Peyer's patch (tissue), 4 donors: Measurements from ENCODE around the gene PLAC1. TPM values are rescaled to one million over a fixed set of nuclear protein-coding genes. Genes with fewer than 3 reads are reported as not detected.

Experiments used
- DNase-seq, 3 donors: peaks; one replicate each; pipeline ENCODE4 v3.0.0-alpha.2; 2017 to 2019
- H3K27ac ChIP-seq, 4 donors: fragments of 200-600 bp; sonication (generic); one replicate each; pipeline ENCODE4 v1.5.1; 2016 to 2019
- H3K27me3 ChIP-seq, 2 donors: fragments of 200-600 bp; sonication (generic); one replicate each; pipeline ENCODE4 v1.5.1; 2019
- H3K36me3 ChIP-seq, 3 donors: fragments of 200-600 bp; sonication (generic); one replicate each; pipeline ENCODE4 v1.5.1; 2016 to 2019
- H3K4me1 ChIP-seq, 4 donors: fragments of 200-600 bp; sonication (generic); one replicate each; pipeline ENCODE4 v1.5.1; 2016 to 2019
- H3K4me3 ChIP-seq, 4 donors: fragments of 200-600 bp; sonication (generic); 1 replicate in 3 of 4; 2 replicates in 1 of 4; pipeline ENCODE4 v1.5.1; 2016 to 2019; ENCODE audit warnings: mild to moderate bottlenecking in 1 of 4
- H3K9me3 ChIP-seq, 4 donors: fragments of 200-600 bp; sonication (generic); one replicate each; pipeline ENCODE4 v1.5.1; 2016 to 2019; ENCODE audit warnings: mild to moderate bottlenecking in 1 of 4
- POLR2A ChIP-seq, 2 donors: fragments of 450-650 bp; IDR thresholded peaks; one replicate each; pipeline ENCODE4 v1.5.1; 2017; ENCODE audit warnings: antibody characterized with exemption in 2 of 2, mild to moderate bottlenecking in 2 of 2, moderate library complexity in 2 of 2
- total RNA-seq, 4 donors: library from RNA; depleted of rRNA; stranded (reverse); fragments of >200 nt; gene quantifications; one replicate each; pipeline ENCODE4 v1.1.0, GENCODE V29; 2016
- TF ChIP-seq, protein P1 (sequence below), 6 experiments: fragments of 450-650 bp in 4 of 6; fragments of 200-600 bp in 2 of 6; sonication (generic) in 1 of 6; IDR thresholded peaks; one replicate each; pipeline ENCODE4 v1.5.1; 2017 to 2019; ENCODE audit warnings: antibody characterized with exemption in 6 of 6, mild to moderate bottlenecking in 3 of 6, moderate library complexity in 1 of 6

The PLAC1 gene
- total RNA-seq, 4 donors from 2014 or later = not detected

DNA sequence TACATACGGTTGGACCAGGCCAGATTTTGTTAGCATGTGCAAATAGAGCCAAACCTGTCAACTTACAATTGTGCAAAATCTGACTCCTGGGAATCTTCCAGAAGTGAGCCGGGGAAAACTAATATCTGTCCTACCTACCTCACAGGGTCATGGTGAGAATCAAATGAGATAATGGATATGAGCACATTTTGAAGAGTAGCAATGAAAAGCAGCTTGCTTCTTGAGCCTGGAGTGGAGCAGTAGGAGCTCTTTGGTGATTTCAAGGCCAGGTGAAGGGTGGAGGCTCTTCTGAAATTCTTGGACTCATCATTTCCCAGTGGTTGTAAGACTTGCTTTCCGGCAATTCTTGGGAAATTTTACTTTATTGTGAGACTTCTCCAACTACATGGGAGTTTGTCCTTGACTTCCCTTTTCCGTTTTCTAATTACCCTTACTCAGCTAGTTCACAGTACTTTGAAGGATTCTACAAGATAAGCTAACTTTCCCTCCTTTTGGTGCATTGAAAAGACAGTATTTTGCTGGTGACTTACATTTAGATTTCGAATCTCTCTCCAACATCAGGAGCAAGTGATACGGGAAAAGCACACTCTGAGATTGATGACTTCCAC is 12.2 kb downstream of the PLAC1 start:
- no peak for DNase-seq
- Histone ChIP-seq H3K36me3 (no peaks in the 10 kb centered on the region), H3K27ac (no peak overlapping the region), H3K27me3 (no peaks in the 10 kb centered on the region), H3K9me3 (no peaks in the 10 kb centered on the region), H3K4me1 (no peaks in the 10 kb centered on the region), H3K4me3 (no peak overlapping the region)
- no peak for TF ChIP-seq POLR2A (IDR thresholded peaks at IDR 0.05)
- TF ChIP-seq, protein P1, sequence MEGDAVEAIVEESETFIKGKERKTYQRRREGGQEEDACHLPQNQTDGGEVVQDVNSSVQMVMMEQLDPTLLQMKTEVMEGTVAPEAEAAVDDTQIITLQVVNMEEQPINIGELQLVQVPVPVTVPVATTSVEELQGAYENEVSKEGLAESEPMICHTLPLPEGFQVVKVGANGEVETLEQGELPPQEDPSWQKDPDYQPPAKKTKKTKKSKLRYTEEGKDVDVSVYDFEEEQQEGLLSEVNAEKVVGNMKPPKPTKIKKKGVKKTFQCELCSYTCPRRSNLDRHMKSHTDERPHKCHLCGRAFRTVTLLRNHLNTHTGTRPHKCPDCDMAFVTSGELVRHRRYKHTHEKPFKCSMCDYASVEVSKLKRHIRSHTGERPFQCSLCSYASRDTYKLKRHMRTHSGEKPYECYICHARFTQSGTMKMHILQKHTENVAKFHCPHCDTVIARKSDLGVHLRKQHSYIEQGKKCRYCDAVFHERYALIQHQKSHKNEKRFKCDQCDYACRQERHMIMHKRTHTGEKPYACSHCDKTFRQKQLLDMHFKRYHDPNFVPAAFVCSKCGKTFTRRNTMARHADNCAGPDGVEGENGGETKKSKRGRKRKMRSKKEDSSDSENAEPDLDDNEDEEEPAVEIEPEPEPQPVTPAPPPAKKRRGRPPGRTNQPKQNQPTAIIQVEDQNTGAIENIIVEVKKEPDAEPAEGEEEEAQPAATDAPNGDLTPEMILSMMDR (IDR thresholded peaks at IDR 0.05) = no peak

DNA sequence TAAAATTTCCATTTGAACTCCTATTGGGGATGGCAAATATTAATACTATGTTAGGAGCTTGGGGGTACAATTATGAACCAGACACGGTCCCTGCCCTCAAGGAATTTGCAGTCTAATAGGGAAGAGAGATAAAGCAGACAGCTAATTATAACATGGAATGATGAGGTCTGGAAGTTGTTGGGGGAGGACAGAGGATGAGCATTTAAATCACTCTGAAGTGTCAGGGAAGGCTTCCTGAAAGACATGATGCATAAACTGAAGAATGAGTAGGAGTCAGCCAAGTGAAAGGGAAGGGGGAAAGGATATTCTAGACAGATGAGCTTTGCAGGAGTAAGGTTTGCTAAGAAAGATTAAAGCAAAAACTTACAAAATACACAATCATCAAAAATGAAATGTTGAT is 15.9 kb downstream of the PLAC1 start:
- TF ChIP-seq, protein P1 (IDR thresholded peaks at IDR 0.05) = no peak
- no peak for TF ChIP-seq POLR2A (IDR thresholded peaks at IDR 0.05)
- no peak overlapping the region for H3K27ac ChIP-seq
- H3K27me3 ChIP-seq = no peaks in the 10 kb centered on the region
- no peaks in the 10 kb centered on the region for H3K36me3 ChIP-seq
- H3K4me1 ChIP-seq = no peaks in the 10 kb centered on the region
- H3K9me3 ChIP-seq = no peaks in the 10 kb centered on the region
- DNase-seq = no peak
- H3K4me3 ChIP-seq = no peak overlapping the region

DNA sequence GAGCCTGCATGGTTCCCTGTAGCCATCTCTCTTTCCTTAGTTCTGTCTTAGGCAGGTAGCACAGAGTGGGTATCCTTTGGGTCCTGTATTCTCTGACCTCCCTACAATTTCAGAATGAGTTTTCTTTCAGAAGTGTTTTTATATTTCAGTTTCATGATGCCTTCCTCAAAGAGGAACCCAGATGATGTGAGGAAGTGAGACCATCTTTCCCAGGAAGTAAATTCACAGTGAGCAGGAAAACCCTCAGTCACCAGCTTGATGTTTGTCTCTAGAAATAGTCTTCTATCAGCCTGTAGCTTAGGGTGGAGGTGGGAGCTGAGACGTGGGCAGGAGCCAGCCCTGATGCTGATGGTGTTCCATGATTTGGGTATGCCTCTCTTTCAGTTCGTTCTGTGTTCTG is 16.9 kb downstream of the PLAC1 start:
- Histone ChIP-seq H3K9me3 (no peaks in the 10 kb centered on the region), H3K36me3 (no peaks in the 10 kb centered on the region), H3K4me3 (no peak overlapping the region), H3K27me3 (no peaks in the 10 kb centered on the region), H3K27ac (no peak overlapping the region), H3K4me1 (no peaks in the 10 kb centered on the region)
- TF ChIP-seq POLR2A (IDR thresholded peaks at IDR 0.05) = no peak
- TF ChIP-seq, protein P1 (IDR thresholded peaks at IDR 0.05) = no peak
- DNase-seq = no peak

DNA sequence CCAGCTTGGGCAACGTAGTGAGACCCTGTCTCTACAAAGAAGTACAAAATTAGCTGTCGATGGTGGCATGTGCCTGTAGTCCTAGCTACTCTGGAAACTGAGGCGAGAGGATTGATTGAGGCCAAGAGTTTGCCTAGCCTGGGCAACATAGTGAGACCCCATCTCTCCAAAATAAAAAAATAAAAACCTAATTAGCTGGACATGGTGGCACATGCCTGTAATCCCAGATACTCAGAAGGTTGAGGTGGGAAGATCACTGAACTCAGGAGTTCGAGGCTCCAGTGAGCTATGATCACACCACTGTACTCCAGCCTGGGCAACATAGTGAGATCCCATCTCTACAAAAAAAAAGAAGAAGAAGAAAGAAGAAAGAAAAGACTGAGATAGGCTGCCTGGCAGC is 17.4 kb downstream of the PLAC1 start:
- Histone ChIP-seq H3K36me3 (no peaks in the 10 kb centered on the region), H3K4me1 (no peaks in the 10 kb centered on the region), H3K9me3 (no peaks in the 10 kb centered on the region), H3K27me3 (no peaks in the 10 kb centered on the region), H3K27ac (no peak overlapping the region), H3K4me3 (no peak overlapping the region)
- TF ChIP-seq, protein P1 (IDR thresholded peaks at IDR 0.05) = no peak
- no peak for TF ChIP-seq POLR2A (IDR thresholded peaks at IDR 0.05)
- DNase-seq = no peak

DNA sequence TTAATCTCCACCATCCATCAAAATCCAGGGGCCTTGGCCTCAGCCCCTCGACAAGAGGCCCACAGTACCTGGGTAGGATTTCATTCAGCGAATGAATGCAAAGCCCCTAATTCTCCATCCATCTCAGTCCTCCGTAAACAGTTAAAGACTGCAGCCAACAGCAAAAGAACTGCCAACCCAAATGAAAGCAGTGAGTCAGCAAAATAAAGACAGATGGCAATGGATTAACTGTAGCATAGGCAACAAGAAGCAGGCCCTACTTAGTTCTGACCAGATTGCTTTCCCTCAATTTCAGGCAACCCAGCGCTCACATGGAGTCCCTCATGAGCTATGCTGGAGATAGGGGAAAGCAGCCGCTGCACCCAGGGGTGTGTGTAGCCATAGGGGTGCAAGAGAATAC is 21.4 kb downstream of the PLAC1 start:
- Histone ChIP-seq H3K4me3 (no peak overlapping the region), H3K36me3 (no peaks in the 10 kb centered on the region), H3K4me1 (no peaks in the 10 kb centered on the region), H3K9me3 (no peaks in the 10 kb centered on the region), H3K27ac (no peak overlapping the region), H3K27me3 (no peaks in the 10 kb centered on the region)
- no peak for DNase-seq
- TF ChIP-seq, protein P1 (IDR thresholded peaks at IDR 0.05) = no peak
- no peak for TF ChIP-seq POLR2A (IDR thresholded peaks at IDR 0.05)

DNA sequence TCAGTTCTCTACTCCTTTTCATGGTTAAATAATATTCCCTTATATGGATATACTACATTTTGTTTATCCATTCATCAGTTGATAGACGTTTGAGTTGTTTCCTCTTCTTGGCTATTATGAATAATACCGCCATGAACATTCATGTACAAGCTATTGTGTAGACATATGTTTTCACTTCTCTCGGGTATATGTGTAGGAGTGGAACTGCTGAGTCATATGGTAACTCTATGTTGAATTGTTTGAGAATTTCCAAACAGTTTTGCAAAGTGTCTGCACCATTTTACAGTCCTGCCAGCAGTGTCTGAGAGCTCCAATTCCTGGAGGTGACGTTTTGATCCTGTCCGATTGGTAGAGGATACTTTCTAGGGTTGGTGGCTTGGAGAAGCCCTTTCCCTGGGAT is 23.6 kb downstream of the PLAC1 start:
- no peaks in the 10 kb centered on the region for H3K27me3 ChIP-seq
- H3K4me3 ChIP-seq = no peak overlapping the region
- no peaks in the 10 kb centered on the region for H3K36me3 ChIP-seq
- H3K27ac ChIP-seq = no peak overlapping the region
- no peaks in the 10 kb centered on the region for H3K9me3 ChIP-seq
- TF ChIP-seq POLR2A (IDR thresholded peaks at IDR 0.05) = no peak
- TF ChIP-seq, protein P1 (IDR thresholded peaks at IDR 0.05) = no peak
- H3K4me1 ChIP-seq = no peaks in the 10 kb centered on the region
- DNase-seq = no peak
